ENCODE results near the gene TFB1M.

The TFB1M gene

GRCh38 chr6:155314092-155314772, at the start of gene TFB1M (continued):
- peak; percentile 44; the same call in 1 of the 2 replicates for TF ChIP-seq ZNF423 (tag by site-specific recombination; IDR thresholded peaks at IDR 0.05)
- no peak; the same call in 1 of the 2 replicates for TF ChIP-seq KLF7 (tag by site-specific recombination; IDR thresholded peaks at IDR 0.05; ENCODE audit: borderline replicate concordance)
- TF ChIP-seq ZNF707 (tag by site-specific recombination; IDR thresholded peaks at IDR 0.05), result no peak
- peak; percentile 86 for TF ChIP-seq ZBTB26 (tag by site-specific recombination; optimal IDR thresholded peaks at IDR 0.05)
- peak; percentile 95 for TF ChIP-seq GLIS2 (tag by site-specific recombination; IDR thresholded peaks at IDR 0.05)
- no peak for TF ChIP-seq ZNF518A (tag by site-specific recombination; conservative IDR thresholded peaks at IDR 0.05; ENCODE audit: low read depth)
- TF ChIP-seq ZBTB20 (tag by site-specific recombination; IDR thresholded peaks at IDR 0.05), result no peak
- no peak for TF ChIP-seq KLF1 (tag by site-specific recombination; IDR thresholded peaks at IDR 0.05)
- TF ChIP-seq ZNF561 (tag by site-specific recombination; IDR thresholded peaks at IDR 0.05; ENCODE audit: borderline replicate concordance), result no peak; the same call in 1 of the 2 replicates
- no peak for TF ChIP-seq ZNF837 (tag by site-specific recombination; IDR thresholded peaks at IDR 0.05)
- TF ChIP-seq ZBTB1 (tag by site-specific recombination; IDR thresholded peaks at IDR 0.05), result no peak
- TF ChIP-seq ZNF202 (tag by site-specific recombination; IDR thresholded peaks at IDR 0.05; ENCODE audit: borderline replicate concordance), result no peak
- no peak for TF ChIP-seq PRDM6 (tag by site-specific recombination; IDR thresholded peaks at IDR 0.05)
- TF ChIP-seq ZFP69B (tag by site-specific recombination; IDR thresholded peaks at IDR 0.05), result peak; percentile 47
- no peak for TF ChIP-seq ZNF366 (tag by site-specific recombination; conservative IDR thresholded peaks at IDR 0.05)
- 0 out of 2 replicates have a peak, but pooled peaks have one; percentile 16 for TF ChIP-seq KLF10 (tag by site-specific recombination; IDR thresholded peaks at IDR 0.05)
- TF ChIP-seq ZNF221 (tag by site-specific recombination; IDR thresholded peaks at IDR 0.05; ENCODE audit: borderline replicate concordance), result 0 out of 2 replicates have a peak, but pooled peaks have one; percentile 49
- TF ChIP-seq ZNF132 (tag by site-specific recombination; IDR thresholded peaks at IDR 0.05; ENCODE audit: borderline replicate concordance), result no peak
- no peak for TF ChIP-seq OSR2 (tag by site-specific recombination; IDR thresholded peaks at IDR 0.05)
- TF ChIP-seq ZNF239 (tag by site-specific recombination; IDR thresholded peaks at IDR 0.05), result no peak
- TF ChIP-seq SCRT1 (tag by site-specific recombination; IDR thresholded peaks at IDR 0.05; ENCODE audit: borderline replicate concordance), result no peak
- TF ChIP-seq ZFP37 (tag by site-specific recombination; IDR thresholded peaks at IDR 0.05), result peak; percentile 82
- no peak for TF ChIP-seq ZNF140 (tag by site-specific recombination; IDR thresholded peaks at IDR 0.05)
- TF ChIP-seq ZNF776 (tag by site-specific recombination; IDR thresholded peaks at IDR 0.05; ENCODE audit: borderline replicate concordance), result no peak
- TF ChIP-seq EGR2 (tag by site-specific recombination; IDR thresholded peaks at IDR 0.05; ENCODE audit: low read depth), result no peak; the same call in 1 of the 2 replicates
- no peak for TF ChIP-seq ZNF146 (tag by site-specific recombination; IDR thresholded peaks at IDR 0.05)
- TF ChIP-seq ZNF473 (tag by site-specific recombination; IDR thresholded peaks at IDR 0.05), result no peak
- no peak for TF ChIP-seq HOXC10 (CRISPR knock-in tag; IDR thresholded peaks at IDR 0.05)
- no peak for TF ChIP-seq ZNF704 (tag by site-specific recombination; IDR thresholded peaks at IDR 0.05)
- no peak for TF ChIP-seq ZNF629 (tag by site-specific recombination; IDR thresholded peaks at IDR 0.05)
- peak; percentile 83; the same call in 1 of the 2 replicates for TF ChIP-seq ZBTB48 (tag by site-specific recombination; IDR thresholded peaks at IDR 0.05)
- TF ChIP-seq ZNF404 (tag by site-specific recombination; IDR thresholded peaks at IDR 0.05), result no peak
- no peak for TF ChIP-seq ZNF785 (tag by site-specific recombination; IDR thresholded peaks at IDR 0.05)
